IMR-90 (cell line): ENCODE results near the gene MICAL2. TPM values are rescaled to one million over a fixed set of nuclear protein-coding genes. Genes with fewer than 3 reads are reported as not detected.

Experiments
- ATAC-seq: fragments of 200-7000 bp; cut with Tn5 transposase; 2 replicates; pipeline ENCODE4 v1.9.1; 2020; ENCODE audit warnings: low read depth, mild to moderate bottlenecking, moderate library complexity
- BruUV-seq: library from RNA; stranded (reverse); fragments of 400-500 nt; replicated peaks from 2 replicates; lab custom pipeline; 2021; lab: Mats Ljungman, UMichigan
- CTCF ChIA-PET: fragments of 300-600 bp; formaldehyde crosslinking; extraction: SDS; loops from one replicate; lab custom pipeline; 2021; ENCODE audit warnings: antibody characterized with exemption; lab: Yijun Ruan, JAX
- POLR2A ChIA-PET: fragments of 300-600 bp; sonication (Branson Sonifier 250); formaldehyde crosslinking; loops from one replicate; lab custom pipeline; 2022; ENCODE audit warnings: antibody characterized with exemption; ENCODE audit not compliant: unreplicated experiment; lab: Charles Lee
- DNase-seq: peaks from one replicate; pipeline ENCODE4 v3.0.0; 2013
- H2AFZ ChIP-seq: replicated peaks from 2 replicates; pipeline ENCODE3; 2013; ENCODE audit warnings: low read length, mild to moderate bottlenecking; ENCODE audit not compliant: poor library complexity
- H2AK5ac ChIP-seq: 2 replicates; pipeline ENCODE4 v1.6.1; 2013; ENCODE audit warnings: low read depth, low read length, inconsistent platforms
- H2AK9ac ChIP-seq: replicated peaks from 2 replicates; pipeline ENCODE3; 2013; ENCODE audit warnings: mild to moderate bottlenecking, low read depth, low read length, moderate library complexity; ENCODE audit not compliant: poor library complexity
- H2BK120ac ChIP-seq: 2 replicates; pipeline ENCODE4 v1.6.1; 2013; ENCODE audit warnings: low read depth, low read length, inconsistent platforms
- H2BK15ac ChIP-seq: 3 replicates; pipeline ENCODE4 v1.6.1; 2013; ENCODE audit warnings: low read depth, low read length, inconsistent platforms
- H2BK20ac ChIP-seq: 2 replicates; pipeline ENCODE4 v1.6.1; 2013; ENCODE audit warnings: low read depth, mild to moderate bottlenecking, inconsistent platforms, low read length, moderate library complexity
- H2BK5ac ChIP-seq: 2 replicates; pipeline ENCODE4 v1.6.1; 2013; ENCODE audit warnings: mild to moderate bottlenecking, low read depth, low read length, inconsistent platforms; ENCODE audit not compliant: poor library complexity, severe bottlenecking
- H3K14ac ChIP-seq: replicated peaks from 2 replicates; pipeline ENCODE4 v1.6.1; 2013; ENCODE audit warnings: low read depth, low read length, inconsistent platforms
- H3K18ac ChIP-seq: 2 replicates; pipeline ENCODE4 v1.6.1; 2013; ENCODE audit warnings: low read depth, low read length, control low read depth
- H3K23ac ChIP-seq: 2 replicates; pipeline ENCODE4 v1.6.1; 2013; ENCODE audit warnings: low read depth, low read length, inconsistent platforms
- H3K27ac ChIP-seq: 2 replicates; pipeline ENCODE4 v1.5.1; 2013; ENCODE audit warnings: mild to moderate bottlenecking, control low read depth, low read length; ENCODE audit not compliant: insufficient read depth
- H3K27me3 ChIP-seq: 2 replicates; pipeline ENCODE4 v1.6.1; 2013; ENCODE audit warnings: low read length; ENCODE audit not compliant: control insufficient read depth, insufficient read depth
- H3K36me3 ChIP-seq: 2 replicates; pipeline ENCODE4 v1.6.1; 2013; ENCODE audit warnings: low read length, mixed read lengths; ENCODE audit not compliant: control insufficient read depth, insufficient read depth
- H3K4ac ChIP-seq: 2 replicates; pipeline ENCODE4 v1.6.1; 2013; ENCODE audit warnings: low read depth, low read length, inconsistent platforms
- H3K4me1 ChIP-seq: 2 replicates; pipeline ENCODE4 v1.6.1; 2013; ENCODE audit warnings: low read length, mixed read lengths; ENCODE audit not compliant: control insufficient read depth, insufficient read depth
- H3K4me2 ChIP-seq: 2 replicates; pipeline ENCODE4 v1.6.1; 2013; ENCODE audit warnings: low read depth, mild to moderate bottlenecking, control low read depth, low read length, moderate library complexity
- H3K4me3 ChIP-seq: 2 replicates; pipeline ENCODE4 v1.5.1; 2013; ENCODE audit warnings: low read depth, mild to moderate bottlenecking, control low read depth, low read length, moderate library complexity; ENCODE audit not compliant: insufficient read depth
- H3K56ac ChIP-seq: 2 replicates; pipeline ENCODE4 v1.6.1; 2013; ENCODE audit warnings: low read length, inconsistent platforms; ENCODE audit not compliant: insufficient read depth; ENCODE audit errors: extremely low read depth
- H3K79me1 ChIP-seq, 2 experiments: 2 replicates each; pipeline ENCODE4 v1.6.1; 2013; ENCODE audit warnings: low read length in 2 of 2, inconsistent platforms in 1 of 2, low read depth in 1 of 2
- H3K9ac ChIP-seq: 2 replicates; pipeline ENCODE4 v1.6.1; 2013; ENCODE audit warnings: low read depth, low read length, control low read depth
- H3K9me1 ChIP-seq: 2 replicates; pipeline ENCODE4 v1.6.1; 2013; ENCODE audit warnings: low read length, inconsistent platforms; ENCODE audit not compliant: insufficient read depth
- H3K9me3 ChIP-seq: 2 replicates; pipeline ENCODE4 v1.6.1; 2013; ENCODE audit warnings: low read length; ENCODE audit not compliant: control insufficient read depth, insufficient read depth
- H4K20me1 ChIP-seq: 2 replicates; pipeline ENCODE4 v1.6.1; 2013; ENCODE audit warnings: low read length, inconsistent platforms; ENCODE audit not compliant: insufficient read depth
- H4K5ac ChIP-seq: 2 replicates; pipeline ENCODE4 v1.6.1; 2013; ENCODE audit warnings: mild to moderate bottlenecking, low read depth, low read length, control low read depth
- H4K8ac ChIP-seq, 2 experiments: 2 replicates each; pipeline ENCODE4 v1.6.1; 2013; ENCODE audit warnings: low read depth in 2 of 2, low read length in 2 of 2, control low read depth in 1 of 2, inconsistent platforms in 1 of 2
- H4K91ac ChIP-seq: 2 replicates; pipeline ENCODE4 v1.6.1; 2013; ENCODE audit warnings: low read depth, low read length, inconsistent platforms; ENCODE audit not compliant: insufficient read depth
- BHLHE40 ChIP-seq: fragments of 150-350 bp; IDR thresholded peaks from 2 replicates; pipeline ENCODE4 v1.6.1; 2016; ENCODE audit warnings: mild to moderate bottlenecking, low read depth, low read length
- RFX5 ChIP-seq: IDR thresholded peaks from 2 replicates; pipeline ENCODE4 v1.8.0; 2012; ENCODE audit warnings: low read depth, mild to moderate bottlenecking, low read length, moderate library complexity
- WGBS, 2 experiments: methylation state at CpG; one replicate each; pipeline versions ENCODE4 v1.1.5 to v1.1.7; 2013; ENCODE audit warnings: missing lambda C conversion rate in 2 of 2; ENCODE audit not compliant: insufficient read length in 1 of 2; ENCODE audit errors: extremely low coverage in 2 of 2; 5-methylcytosine and 5-hydroxymethylcytosine counted together
- dilution Hi-C: fragments of 300-500 bp; cut with HindIII; formaldehyde crosslinking; loops from one replicate; pipeline ENCODE4 v1.14.3; 2018; ENCODE audit warnings: low sequenced_read_pairs; ENCODE audit not compliant: unreplicated experiment
- in situ Hi-C: fragments of 300-500 bp; cut with MboI; formaldehyde crosslinking; loops from 3 replicates; pipeline ENCODE4 v1.14.3; 2019; ENCODE audit warnings: low sequenced_read_pairs, inconsistent platforms, mixed read lengths
- intact Hi-C: fragments of 100-400 bp; cut with micrococcal nuclease; formaldehyde crosslinking; loops from 2 replicates; pipeline ENCODE4 v1.10.0; 2022
- polyA plus RNA-seq, 3 experiments: library from polyadenylated mRNA; depleted of rRNA; stranded (reverse); fragments of >200 nt; gene quantifications; 2 replicates each; pipeline ENCODE4 v1.2.3, GENCODE V29; 2012; ENCODE audit warnings: low replicate concordance in 1 of 3
- total RNA-seq: library from RNA; depleted of rRNA; stranded (reverse); fragments of >200 nt; gene quantifications from 2 replicates; pipeline ENCODE4 v1.2.3, GENCODE V29; 2012

Gene MICAL2
- total and polyA plus RNA-seq, 2 of the 4 experiments (the other 2 are of a cell fraction) = 170 to 336 TPM

DNA sequence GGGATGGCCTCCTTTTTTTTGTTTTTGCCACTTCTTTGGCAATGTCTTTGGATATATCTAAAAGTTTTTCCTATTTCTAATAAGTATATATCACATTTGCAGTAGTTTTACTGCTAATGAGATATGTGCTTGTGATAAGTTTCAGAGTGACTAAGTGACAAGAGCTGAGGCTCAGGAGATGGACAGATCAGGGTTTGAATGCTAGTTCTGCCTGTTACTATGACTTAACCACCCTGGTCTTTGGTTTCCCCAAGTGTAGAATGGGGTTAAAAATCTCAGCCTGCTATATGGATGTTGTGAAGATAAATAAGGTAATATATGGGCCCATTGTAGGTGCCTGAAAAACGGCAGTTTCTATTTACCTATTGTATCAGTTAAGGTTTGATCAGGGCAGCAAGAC, 9.1 kb upstream of the MICAL2 start:
- Histone ChIP-seq H4K5ac (no peak overlapping the region), H3K9me1 (peaks cover 7% of the 10 kb centered on the region; the same call in 1 of the 2 replicates), H3K23ac (no peak overlapping the region), H3K9ac (no peak overlapping the region), H3K56ac (no peak overlapping the region), H2BK120ac (no peak overlapping the region), H3K4me2 (no peak overlapping the region), H2BK15ac (no peak overlapping the region), H4K20me1 (no peaks in the 10 kb centered on the region), H3K36me3 (no peaks in the 10 kb centered on the region), H2BK5ac (no peak overlapping the region), H3K4me1 (peaks cover 8% of the 10 kb centered on the region), H3K18ac (no peak overlapping the region), H3K9me3 (no peaks in the 10 kb centered on the region), H3K4me3 (no peak overlapping the region), H2AK9ac (no peak overlapping the region), H2AK5ac (no peak overlapping the region), H3K27ac (no peak overlapping the region), H3K14ac (no peak overlapping the region), H3K4ac (no peak overlapping the region), H2AFZ (no peak overlapping the region), H3K79me1 (no peaks in the 10 kb centered on the region), H4K91ac (no peak overlapping the region), H2BK20ac (no peak overlapping the region), H4K8ac (no peak overlapping the region), H3K27me3 (no peaks in the 10 kb centered on the region)
- POLR2A ChIA-PET = no interaction called here
- no TSS peak for BruUV-seq
- ATAC-seq (no peak), DNase-seq (no peak)
- in situ Hi-C loops = no loop called here
- CTCF ChIA-PET = interaction anchor here (0.5 kb wide), 1 partner anchor 10 kb away, joined by 3 read pairs; no protein-coding TSS in a partner anchor
- TF ChIP-seq RFX5 (no peak), BHLHE40 (no peak)
- WGBS, 2 experiments = 17% methylated on average over 1 of the region's 1 CpG; no CpG with 5 or more reads in 1 of the 2 experiments
- dilution Hi-C loops = no loop called here
- intact Hi-C loops = no loop called here
